ENCODE data around the gene ENTREP3. TPM values are rescaled to one million over a fixed set of nuclear protein-coding genes. Genes with fewer than 3 reads are reported as not detected.

The ENTREP3 gene
- total RNA-seq, 1 experiment from 2014 or later: 69.9 TPM

- TF ChIP-seq ZBTB33 (IDR thresholded peaks at IDR 0.05; ENCODE audit: extremely low read depth, insufficient replicate concordance, low read length): no peak
- no peak for TF ChIP-seq CBX3 (IDR thresholded peaks at IDR 0.05; ENCODE audit: low read depth)
These were observed 28.4 kb downstream of the ENTREP3 start (continued) for GRCh38 chr1:155226910-155227260.

GRCh38 chr1:155226188-155226909 is 28.9 kb downstream of the ENTREP3 start:
- intact Hi-C loops (cut with micrococcal nuclease): loop anchor here (2.0 kb wide), 1 partner anchor 18 kb away; the partner anchor contains the start of gene MTX1
- Histone ChIP-seq H2AFZ (ENCODE audit: low read depth, low read length, poor library complexity, severe bottlenecking) (no peak overlapping the region), H3K79me2 (ENCODE audit: insufficient read depth, low read length) (peaks cover 11% of the 10 kb centered on the region), H3K4me2 (ENCODE audit: low read length) (peak overlapping the region; percentile 88), H3K4me1 (ENCODE audit: control insufficient read depth in 1 of 2, insufficient read depth in 2 of 2, low read length in 2 of 2) (peaks cover 17 to 43% of the 10 kb centered on the region in 2 experiments), H3K27ac (ENCODE audit: low read depth, low read length) (peak overlapping the region; percentile 95), H3K9me2 (ENCODE audit: insufficient read depth) (no peaks in the 10 kb centered on the region), H3K4me3 (replicated peaks in 1 of 2; ENCODE audit: low read depth in 1 of 2, low read length in 2 of 2) (peak overlapping the region; percentile 63 to 69), H3K36me3 (ENCODE audit: control insufficient read depth in 1 of 2, insufficient read depth in 2 of 2, low read length in 2 of 2) (no peaks in the 10 kb centered on the region), H4K20me1 (ENCODE audit: insufficient read depth) (no peaks in the 10 kb centered on the region), H3K9ac (ENCODE audit: low read length) (peak overlapping the region; percentile 78), H3K9me3 (ENCODE audit: control insufficient read depth in 1 of 2, insufficient read depth in 1 of 2, low read depth in 1 of 2, low read length in 2 of 2) (no peaks in the 10 kb centered on the region), H3K27me3 (ENCODE audit: insufficient read depth, low read length) (no peaks in the 10 kb centered on the region)
- RAD21 ChIA-PET (ENCODE audit: low non-redundant PET in 1 of 2, low total read pairs in 2 of 2, uncharacterized antibody in 2 of 2, unreplicated experiment in 2 of 2): no interaction called here
- no peak for TF ChIP-seq POLR2A (IDR thresholded peaks at IDR 0.05; ENCODE audit: borderline replicate concordance, extremely low read depth, insufficient read depth, insufficient read length)
- TF ChIP-seq ATF3 (IDR thresholded peaks at IDR 0.05): no peak
- TF ChIP-seq SP1 (IDR thresholded peaks at IDR 0.05; ENCODE audit: low read depth): no peak
- no peak; the same call in 1 of the 2 replicates for TF ChIP-seq POLR2AphosphoS5 (IDR thresholded peaks at IDR 0.05; ENCODE audit: low read depth, low read length)
- no peak for TF ChIP-seq ZFX (IDR thresholded peaks at IDR 0.05)
- TF ChIP-seq JUND (IDR thresholded peaks at IDR 0.05): no peak
- TF ChIP-seq SRF (IDR thresholded peaks at IDR 0.05; ENCODE audit: low read depth): no peak
- TF ChIP-seq SIN3A (IDR thresholded peaks at IDR 0.05; ENCODE audit: low read depth): peak; percentile 26; the same call in 1 of the 2 replicates
- no peak; the same call in 1 of the 2 replicates for TF ChIP-seq MAX (IDR thresholded peaks at IDR 0.05)
- TF ChIP-seq ELF1 (IDR thresholded peaks at IDR 0.05; ENCODE audit: borderline replicate concordance, low read depth): no peak
- TF ChIP-seq RAD21 (IDR thresholded peaks at IDR 0.05; ENCODE audit: low read depth): peak; percentile 77
- TF ChIP-seq TCF7L2 (IDR thresholded peaks at IDR 0.05; ENCODE audit: borderline replicate concordance, extremely low read depth, insufficient read depth, insufficient read length): no peak
- TF ChIP-seq ZBTB33 (IDR thresholded peaks at IDR 0.05; ENCODE audit: extremely low read depth, insufficient replicate concordance, low read length): no peak
- TF ChIP-seq CTCF (IDR thresholded peaks at IDR 0.05 in 2 of 3, conservative IDR thresholded peaks at IDR 0.05 in 1 of 3; ENCODE audit: borderline replicate concordance in 1 of 3, insufficient read depth in 1 of 3, low read depth in 2 of 3, low read length in 2 of 3): peak; percentile 49 to 82 (median 61)
- peak; percentile 7 for TF ChIP-seq YY1 (IDR thresholded peaks at IDR 0.05; ENCODE audit: extremely low read depth, insufficient replicate concordance, low read depth, low read length)
- CTCF ChIA-PET: interaction anchor here (0.7 to 2.1 kb wide), 6 partner anchors 19 to 135 kb away, joined by 3 to 9 read pairs (median 4); partner anchors contain the start of genes KRTCAP2 and TRIM46
- DNase-seq (ENCODE audit: low read depth, low spot score) (peak; percentile 71), ATAC-seq (peak; percentile 51)
- POLR2A ChIA-PET: interaction anchor here (0.7 to 3.0 kb wide), 8 partner anchors 14 to 53 kb away, joined by 3 to 14 read pairs (median 4); partner anchors contain the start of genes KRTCAP2, MTX1 and THBS3
- BruUV-seq (replicated peaks): no TSS peak

Data from HCT116 (cell line).